ENCODE data around the gene FGF14.

The FGF14 gene

GRCh38 chr13:101757446-101758039 is 644.3 kb downstream of the FGF14 start:
- peak; percentile 11 for DNase-seq

GRCh38 chr13:101755228-101755887 is 646.5 kb downstream of the FGF14 start:
- DNase-seq = no peak

- DNase-seq = no peak
Measured at GRCh38 chr13:101752432-101752831, 649.4 kb downstream of the FGF14 start.

GRCh38 chr13:101751488-101751887 is 650.4 kb downstream of the FGF14 start:
- DNase-seq = no peak

GRCh38 chr13:101749584-101749983 is 652.3 kb downstream of the FGF14 start:
- no peak for DNase-seq

GRCh38 chr13:101747039-101747438 is 654.8 kb downstream of the FGF14 start:
- no peak for DNase-seq

- no peak for DNase-seq
Measured at GRCh38 chr13:101746513-101746912, 655.3 kb downstream of the FGF14 start.

- no peak for DNase-seq
Measured at GRCh38 chr13:101739382-101740178, 662.3 kb downstream of the FGF14 start.

GRCh38 chr13:101738336-101738735 is 663.5 kb downstream of the FGF14 start:
- no peak for DNase-seq

GRCh38 chr13:101736566-101736965 is 665.3 kb downstream of the FGF14 start:
- no peak for DNase-seq

GRCh38 chr13:101730420-101731000 is 671.3 kb downstream of the FGF14 start:
- no peak for DNase-seq

GRCh38 chr13:101728615-101729014 is 673.2 kb downstream of the FGF14 start:
- DNase-seq = no peak

GRCh38 chr13:101728021-101728420 is 673.8 kb downstream of the FGF14 start:
- DNase-seq = no peak

GRCh38 chr13:101727118-101727517 is 674.7 kb downstream of the FGF14 start:
- DNase-seq = no peak

- DNase-seq = no peak
Measured at GRCh38 chr13:101726681-101727080, 675.2 kb downstream of the FGF14 start.

GRCh38 chr13:101718496-101718895 is 683.4 kb downstream of the FGF14 start:
- DNase-seq = no peak

GRCh38 chr13:101717353-101717752 is 684.5 kb downstream of the FGF14 start:
- no peak for DNase-seq

- no peak for DNase-seq
Measured at GRCh38 chr13:101714195-101714594, 687.7 kb downstream of the FGF14 start.

GRCh38 chr13:101712026-101712348 is 689.9 kb downstream of the FGF14 start:
- DNase-seq = no peak

GRCh38 chr13:101711307-101712025 is 690.4 kb downstream of the FGF14 start:
- DNase-seq = no peak

- DNase-seq = no peak
Measured at GRCh38 chr13:101709952-101710351, 691.9 kb downstream of the FGF14 start.

GRCh38 chr13:101708115-101708514 is 693.7 kb downstream of the FGF14 start:
- DNase-seq = no peak

- DNase-seq = no peak
Measured at GRCh38 chr13:101707659-101708058, 694.2 kb downstream of the FGF14 start.

Data from NCI-H526 treated with DMSO at 0.1 percent for 48 hours (cell line).